GM18502 (cell line): ENCODE data around the gene SSTR1.

ENCODE experiments used
- ATAC-seq: cut with Tn5 transposase; IDR thresholded peaks from one replicate; pipeline ENCODE4 v1.9.1; 2021; ENCODE audit warnings: mild to moderate bottlenecking; ENCODE audit not compliant: unreplicated experiment, poor library complexity

Gene SSTR1

DNA sequence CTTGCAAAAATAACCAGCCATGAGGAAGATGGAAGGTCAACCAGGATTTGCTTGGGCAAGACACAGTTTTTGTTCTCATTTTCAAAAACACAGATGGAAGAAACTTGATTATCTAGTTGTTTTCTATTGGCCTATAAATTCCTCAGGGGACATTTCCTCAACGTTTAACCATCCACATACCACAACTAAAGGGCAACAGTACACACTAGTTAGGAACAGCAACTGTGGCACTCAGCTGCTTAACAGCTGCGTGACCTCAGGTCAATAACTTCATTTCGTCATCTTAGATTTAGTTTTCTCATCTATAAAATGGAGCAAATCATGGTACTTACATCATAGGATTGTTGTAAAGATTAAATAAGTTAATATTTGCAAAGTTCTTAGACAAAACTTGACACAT is 18.7 kb downstream of the SSTR1 start:
- no peak for ATAC-seq

DNA sequence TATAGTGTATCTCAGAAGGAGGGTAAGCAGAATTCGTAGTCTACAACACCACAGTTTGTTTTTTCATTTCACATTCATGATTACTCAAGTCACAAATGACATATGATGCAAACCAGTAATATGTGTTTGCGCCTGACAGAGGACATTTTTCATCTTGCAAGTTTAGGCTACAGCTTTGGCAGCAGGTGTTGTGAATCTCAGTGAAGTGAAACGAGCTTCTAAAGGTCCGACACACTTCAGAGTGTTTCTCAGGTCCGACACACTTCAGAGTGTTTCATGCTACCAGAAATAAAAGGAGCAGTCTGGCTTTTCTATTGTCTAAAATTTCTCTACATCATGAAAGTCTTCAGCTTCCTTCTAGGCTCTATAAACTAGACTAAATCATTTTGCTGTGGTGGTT is 25.5 kb downstream of the SSTR1 start:
- ATAC-seq: no peak

DNA sequence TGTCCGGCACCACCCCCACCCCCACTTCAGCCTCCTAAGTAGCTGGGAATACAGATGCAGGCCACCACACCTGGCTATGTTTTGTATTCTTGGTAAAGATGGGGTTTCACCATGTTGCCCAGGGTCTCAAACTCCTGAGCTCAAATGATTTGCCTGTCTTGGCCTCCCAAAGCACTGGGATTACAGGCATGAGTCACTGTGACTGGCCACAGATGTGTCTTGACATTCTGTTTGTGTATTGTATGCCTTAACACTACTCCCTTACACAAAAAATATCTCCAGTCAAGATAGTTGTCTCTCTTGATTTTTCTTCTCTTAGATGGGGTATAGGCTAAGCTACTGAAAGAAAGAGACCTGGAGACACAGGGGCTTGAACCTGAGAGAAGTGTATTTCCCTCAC is 30.6 kb downstream of the SSTR1 start:
- ATAC-seq: no peak

- no peak for ATAC-seq
Observed at GRCh38 chr14:38238878-38239277, 31.2 kb downstream of the SSTR1 start.

DNA sequence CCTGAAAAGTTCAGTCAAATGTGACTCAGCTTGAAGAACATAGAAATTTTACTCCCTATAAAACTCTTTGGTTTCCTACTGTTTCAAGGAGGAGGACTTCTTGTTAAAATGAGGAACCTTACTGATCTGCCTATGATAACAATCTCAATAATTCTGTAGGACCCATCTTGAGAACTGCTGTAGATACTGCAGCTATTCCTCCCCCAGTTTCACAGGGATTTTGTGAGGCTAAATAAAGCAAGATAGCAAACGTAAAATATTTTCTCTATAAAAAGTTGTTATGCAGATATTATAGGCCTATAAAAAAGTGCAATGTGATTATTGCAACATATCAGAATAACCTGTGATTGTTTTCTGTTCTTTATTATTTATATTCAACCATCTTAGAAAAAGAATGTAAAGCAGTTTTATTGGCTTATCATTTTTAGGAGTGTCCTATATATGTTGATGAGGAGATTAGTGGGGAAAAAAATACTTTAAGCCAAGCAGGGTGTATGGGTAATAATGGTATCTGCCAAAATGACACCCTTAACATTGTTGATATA is 36.1 kb downstream of the SSTR1 start:
- ATAC-seq: no peak

- no peak for ATAC-seq
Observed at GRCh38 chr14:38248321-38249028, 40.8 kb downstream of the SSTR1 start.

- ATAC-seq: no peak
Observed at GRCh38 chr14:38250331-38250730, 42.6 kb downstream of the SSTR1 start.

- ATAC-seq: no peak
Observed at GRCh38 chr14:38252066-38252710, 44.5 kb downstream of the SSTR1 start.

- ATAC-seq: no peak
Observed at GRCh38 chr14:38253676-38254075, 46.0 kb downstream of the SSTR1 start.

DNA sequence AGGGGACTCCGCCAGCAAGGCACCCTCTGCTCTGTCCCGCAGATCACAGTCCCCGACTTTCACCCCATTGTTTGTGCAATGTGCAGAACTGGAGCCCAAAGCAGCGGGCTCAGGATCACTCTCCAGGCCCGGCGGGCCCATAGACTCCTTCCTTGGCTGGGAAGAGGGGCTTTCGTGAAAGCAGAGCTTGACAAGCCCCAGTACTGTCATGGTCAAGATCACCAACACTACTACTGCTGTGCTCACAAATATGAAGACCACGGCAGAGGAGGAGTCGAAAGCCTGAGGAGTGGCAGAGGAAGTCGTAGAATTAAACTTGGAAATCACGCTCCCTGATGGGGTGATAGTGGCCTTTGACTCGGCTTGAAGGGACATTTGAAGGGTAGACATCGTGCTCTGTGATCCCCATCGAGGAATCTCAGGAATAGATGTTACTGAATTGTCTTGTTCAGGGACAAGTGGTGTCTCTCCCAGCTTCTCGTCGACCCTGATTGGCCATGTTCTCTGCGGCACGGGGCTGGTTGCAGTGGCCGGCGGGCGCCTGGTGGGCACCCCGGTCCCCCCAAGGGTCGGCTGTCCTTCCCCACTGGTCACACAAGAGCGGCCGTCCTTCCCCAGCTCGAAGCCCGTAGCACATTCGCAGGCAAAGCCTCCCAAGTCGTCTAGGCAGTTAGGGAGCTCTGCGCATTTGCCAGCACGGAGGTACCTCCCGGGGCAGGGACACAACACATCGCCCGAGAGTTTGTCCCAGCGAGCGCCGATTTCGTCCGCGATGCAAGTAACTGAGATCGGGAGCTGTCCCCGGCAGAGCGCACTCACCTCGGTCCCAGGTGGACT is 47.1 kb downstream of the SSTR1 start:
- no peak for ATAC-seq

- ATAC-seq: peak; percentile 9
Observed at GRCh38 chr14:38255408-38255672, 47.6 kb downstream of the SSTR1 start.

- peak; percentile 49 for ATAC-seq
Observed at GRCh38 chr14:38255673-38256532, 48.2 kb downstream of the SSTR1 start, which contains the start of gene CLEC14A. Gene CLEC14A (minus strand): TSS chr14:38256093. CDS start chr14:38256022, 71 bp downstream.

GRCh38 chr14:38256533-38256840 is 48.8 kb downstream of the SSTR1 start:
- ATAC-seq: no peak

- no peak for ATAC-seq
Observed at GRCh38 chr14:38257507-38257906, 49.8 kb downstream of the SSTR1 start.

DNA sequence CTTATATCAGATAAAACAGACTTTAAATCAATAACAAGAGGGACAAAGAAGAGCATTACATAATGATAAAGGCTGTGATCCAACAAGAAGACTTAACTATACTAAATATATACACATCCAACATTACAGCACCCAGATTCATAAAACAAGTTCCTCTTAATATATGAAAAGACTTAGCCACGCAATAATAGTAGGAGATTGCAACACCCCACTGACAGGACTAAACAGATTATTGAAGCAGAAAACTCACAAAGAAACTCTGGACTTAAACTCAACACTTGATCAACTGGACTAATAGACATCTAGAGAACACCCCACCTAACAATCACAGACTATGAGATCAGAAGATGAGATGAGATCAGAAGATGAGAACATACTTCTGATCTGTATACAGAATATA is 53.9 kb downstream of the SSTR1 start:
- no peak for ATAC-seq
